H1 (cell line): Measurements from ENCODE around the gene FOXK1. TPM values are rescaled to one million over a fixed set of nuclear protein-coding genes. Genes with fewer than 3 reads are reported as not detected.

Source experiments
- CTCF ChIA-PET: fragments of 300-600 bp; sonication (Branson Sonifier 250); formaldehyde crosslinking; loops from one replicate; lab custom pipeline; 2021; ENCODE audit not compliant: partially characterized antibody; lab: Charles Lee
- POLR2A ChIA-PET: fragments of 300-600 bp; sonication (Branson Sonifier 250); formaldehyde crosslinking; loops from one replicate; lab custom pipeline; 2021; ENCODE audit warnings: inconsistent platforms; ENCODE audit not compliant: partially characterized antibody; lab: Charles Lee
- DNase-seq, 2 experiments: peaks; one replicate each; pipeline versions ENCODE4 v3.0.0 to v3.0.0-alpha.2; 2010 to 2022; ENCODE audit warnings: low spot score in 2 of 2, low read depth in 1 of 2, mixed read lengths in 1 of 2
- FAIRE-seq: peaks from 2 replicates; lab custom pipeline; 2011; peaks lifted over from hg19 to GRCh38; lab: Jason Lieb, UNC
- H2AFZ ChIP-seq: 2 replicates; pipeline ENCODE4 v1.8.1; 2012; ENCODE audit warnings: low read length, inconsistent platforms
- H2AK5ac ChIP-seq: 2 replicates; pipeline ENCODE4 v1.6.1; 2013; ENCODE audit warnings: low read depth, low read length
- H2BK120ac ChIP-seq: replicated peaks from 2 replicates; pipeline ENCODE3; 2013; ENCODE audit warnings: low read depth, low read length, inconsistent platforms
- H2BK12ac ChIP-seq: 2 replicates; pipeline ENCODE4 v1.6.1; 2013; ENCODE audit warnings: low read depth, low read length
- H2BK15ac ChIP-seq: 2 replicates; pipeline ENCODE4 v1.6.1; 2013; ENCODE audit warnings: low read length
- H2BK20ac ChIP-seq: 2 replicates; pipeline ENCODE4 v1.6.1; 2013; ENCODE audit warnings: low read length
- H2BK5ac ChIP-seq: 2 replicates; pipeline ENCODE4 v1.6.1; 2013; ENCODE audit warnings: low read depth, low read length
- H3K14ac ChIP-seq: 2 replicates; pipeline ENCODE4 v1.6.1; 2013; ENCODE audit warnings: inconsistent platforms; ENCODE audit not compliant: insufficient read length
- H3K18ac ChIP-seq: 2 replicates; pipeline ENCODE4 v1.6.1; 2013; ENCODE audit warnings: low read length; ENCODE audit errors: extremely low read depth
- H3K23ac ChIP-seq: 2 replicates; pipeline ENCODE4 v1.6.1; 2013; ENCODE audit warnings: inconsistent platforms; ENCODE audit not compliant: insufficient read length
- H3K23me2 ChIP-seq: 2 replicates; pipeline ENCODE4 v1.6.1; 2013; ENCODE audit warnings: low read depth, low read length
- H3K27ac ChIP-seq: 2 replicates; pipeline ENCODE4 v1.6.1; 2011; ENCODE audit warnings: low read depth, low read length, inconsistent platforms
- H3K27me3 ChIP-seq, 4 experiments: replicated peaks in 1 of 4; 1 replicate in 1 of 4; 2 replicates in 3 of 4; pipeline versions ENCODE4 v1.6.1 to v1.8.1; 2011 to 2013; ENCODE audit warnings: low read length in 3 of 4, mild to moderate bottlenecking in 3 of 4, inconsistent platforms in 2 of 4, mixed read lengths in 2 of 4, moderate library complexity in 1 of 4; ENCODE audit not compliant: control insufficient read depth in 3 of 4, insufficient read depth in 3 of 4; ENCODE audit errors: extremely low read depth in 1 of 4
- H3K36me3 ChIP-seq, 4 experiments: 2 replicates each; pipeline versions ENCODE4 v1.6.1 to v1.8.1; 2011 to 2013; ENCODE audit warnings: mild to moderate bottlenecking in 4 of 4, low read length in 3 of 4, moderate library complexity in 2 of 4, control low read depth in 1 of 4, inconsistent platforms in 1 of 4; ENCODE audit not compliant: insufficient read depth in 4 of 4, control insufficient read depth in 2 of 4
- H3K4ac ChIP-seq: replicated peaks from 2 replicates; pipeline ENCODE3; 2013; ENCODE audit warnings: low read length, low read depth, mixed read lengths, inconsistent platforms; ENCODE audit not compliant: insufficient read length
- H3K4me1 ChIP-seq, 4 experiments: replicated peaks in 1 of 4; 1 replicate in 1 of 4; 2 replicates in 3 of 4; pipeline versions ENCODE4 v1.6.1 to v1.8.1; 2011 to 2013; ENCODE audit warnings: low read length in 3 of 4, inconsistent platforms in 2 of 4, mixed read lengths in 1 of 4; ENCODE audit not compliant: insufficient read depth in 4 of 4, control insufficient read depth in 3 of 4
- H3K4me2 ChIP-seq, 2 experiments: 2 replicates each; pipeline versions ENCODE4 v1.6.1 to v1.8.1; 2011 to 2013; ENCODE audit warnings: low read depth in 2 of 2, low read length in 2 of 2, control low read depth in 1 of 2, inconsistent platforms in 1 of 2, mild to moderate bottlenecking in 1 of 2; ENCODE audit not compliant: insufficient read depth in 1 of 2
- H3K4me3 ChIP-seq, 4 experiments: fragments of 200-600, 300-600 bp in 1 of 4; sonication (generic), shearing (Covaris generic), sonication (Bioruptor Twin) in 1 of 4; 2 replicates each; pipeline versions ENCODE4 v1.5.1 to v1.8.1; 2011 to 2016; ENCODE audit warnings: low read length in 4 of 4, low read depth in 3 of 4, control low read depth in 2 of 4, inconsistent platforms in 2 of 4, mild to moderate bottlenecking in 2 of 4, mixed read lengths in 1 of 4, moderate library complexity in 1 of 4; ENCODE audit not compliant: insufficient read depth in 2 of 4; ENCODE audit errors: extremely low read depth in 1 of 4
- H3K56ac ChIP-seq: replicated peaks from 2 replicates; pipeline ENCODE3; 2013; ENCODE audit warnings: low read depth, mild to moderate bottlenecking, mixed read lengths, low read length, inconsistent platforms; ENCODE audit not compliant: insufficient read length
- H3K79me1 ChIP-seq: 2 replicates; pipeline ENCODE4 v1.6.1; 2013; ENCODE audit warnings: low read depth, low read length, control low read depth
- H3K79me2 ChIP-seq, 2 experiments: 2 replicates each; pipeline versions ENCODE4 v1.6.1 to v1.8.1; 2012 to 2013; ENCODE audit warnings: low read length in 2 of 2, mild to moderate bottlenecking in 2 of 2, inconsistent platforms in 1 of 2; ENCODE audit not compliant: insufficient read depth in 2 of 2, control insufficient read depth in 1 of 2
- H3K9ac ChIP-seq, 4 experiments: replicated peaks in 1 of 4; 1 replicate in 1 of 4; 2 replicates in 3 of 4; pipeline versions ENCODE4 v1.6.1 to v1.8.1; 2011 to 2013; ENCODE audit warnings: low read depth in 3 of 4, low read length in 3 of 4, control low read depth in 2 of 4, mild to moderate bottlenecking in 2 of 4, moderate library complexity in 2 of 4, inconsistent platforms in 1 of 4; ENCODE audit errors: extremely low read depth in 1 of 4
- H3K9me3 ChIP-seq, 2 experiments: 2 replicates each; pipeline versions ENCODE4 v1.6.1 to v1.8.1; 2012 to 2013; ENCODE audit warnings: mild to moderate bottlenecking in 2 of 2, moderate library complexity in 2 of 2, control low read depth in 1 of 2, inconsistent platforms in 1 of 2, low read depth in 1 of 2, low read length in 1 of 2, mixed read lengths in 1 of 2; ENCODE audit not compliant: insufficient read depth in 2 of 2
- H4K20me1 ChIP-seq, 2 experiments: replicated peaks in 1 of 2; 2 replicates each; pipeline versions ENCODE3 to v1.8.1; 2011 to 2013; ENCODE audit warnings: inconsistent platforms in 2 of 2, low read length in 2 of 2, mild to moderate bottlenecking in 1 of 2; ENCODE audit not compliant: insufficient read depth in 2 of 2, control insufficient read depth in 1 of 2
- H4K5ac ChIP-seq: 2 replicates; pipeline ENCODE4 v1.6.1; 2013; ENCODE audit warnings: low read length, low read depth, mixed read lengths, inconsistent platforms; ENCODE audit not compliant: insufficient read length
- H4K8ac ChIP-seq: 2 replicates; pipeline ENCODE4 v1.8.0; 2013; ENCODE audit warnings: mild to moderate bottlenecking, moderate library complexity, low read length, inconsistent platforms; ENCODE audit not compliant: insufficient read depth; ENCODE audit errors: extremely low read depth
- H4K91ac ChIP-seq: replicated peaks from 2 replicates; pipeline ENCODE3; 2013; ENCODE audit warnings: low read length, mixed read lengths, inconsistent platforms; ENCODE audit not compliant: insufficient read length
- ATF2 ChIP-seq: IDR thresholded peaks from 2 replicates; pipeline ENCODE4 v1.6.1; 2012; ENCODE audit warnings: low read length, inconsistent platforms
- SAP30 ChIP-seq: fragments of 300-600 bp; sonication (generic); IDR thresholded peaks from 2 replicates; pipeline ENCODE4 v1.7.1; 2012; ENCODE audit warnings: low read length, moderate library complexity, mild to moderate bottlenecking, inconsistent platforms; ENCODE audit not compliant: insufficient read depth, insufficient replicate concordance
- WGBS, 2 experiments: shearing (Covaris generic) in 1 of 2; methylation state at CpG; one replicate each; pipeline versions ENCODE4 v1.1.6 to v1.1.7; 2013 to 2015; ENCODE audit warnings: low lambda C conversion rate in 2 of 2, mixed read lengths in 2 of 2, inconsistent platforms in 1 of 2, low coverage in 1 of 2, missing lambda C conversion rate in 1 of 2; ENCODE audit not compliant: insufficient replicate concordance in 2 of 2, insufficient coverage in 1 of 2, insufficient read length in 1 of 2; ENCODE audit errors: extremely low coverage in 1 of 2, missing lambda C conversion rate in 1 of 2; 5-methylcytosine and 5-hydroxymethylcytosine counted together
- polyA plus RNA-seq, 7 experiments: library from polyadenylated mRNA; depleted of rRNA in 3 of 7; stranded (reverse) in 5 of 7; unstranded in 2 of 7; fragments of >200 nt in 5 of 7; fragments of 200-250 nt in 2 of 7; gene quantifications; 1 replicate in 5 of 7; 2 replicates in 1 of 7; 4 replicates in 1 of 7; pipeline versions ENCODE4 v1.2.1 to v1.2.3, GENCODE V29; 2011 to 2013; ENCODE audit warnings: missing spikeins in 2 of 7, mixed read lengths in 2 of 7
- total RNA-seq: library from RNA; stranded (reverse); fragmentation: NEBNext Ultra II Directional; extraction: Animal tissue kit (Norgen Biotek cat#: 25700); gene quantifications from 2 replicates; pipeline ENCODE4 v1.2.1, GENCODE V29; 2021

The FOXK1 gene
- total and polyA plus RNA-seq, 2 of the 8 experiments (the other 6 are each of a cell fraction or from before 2014, with no cell fraction given) = 2.0 to 8.5 TPM

- H2BK15ac ChIP-seq = no peak overlapping the region
- H2BK5ac ChIP-seq = no peak overlapping the region
- no peak overlapping the region for H3K14ac ChIP-seq
- H3K23me2 ChIP-seq = no peaks in the 10 kb centered on the region; the same call in 1 of the 2 replicates
- peaks cover 0 to 2% of the 10 kb centered on the region in 2 experiments; a peak in 1 of 4 replicates for H3K79me2 ChIP-seq
- no peak overlapping the region for H2BK12ac ChIP-seq
- no peaks in the 10 kb centered on the region for H3K36me3 ChIP-seq
- 91% methylated on average over 15 of the region's 15 CpGs; no CpG with 5 or more reads in 1 of the 2 experiments for WGBS, 2 experiments
- H2BK120ac ChIP-seq = no peak overlapping the region
- H3K4me3 ChIP-seq = no peak overlapping the region
- H2AK5ac ChIP-seq = no peak overlapping the region
- H4K91ac ChIP-seq = no peak overlapping the region
- peaks cover 10% of the 10 kb centered on the region for H3K79me1 ChIP-seq
- H3K27me3 ChIP-seq = peaks cover 24 to 47% (median 40%) of the 10 kb centered on the region in 4 experiments
- FAIRE-seq = no peak
- H4K5ac ChIP-seq = no peak overlapping the region
- H4K8ac ChIP-seq = no peak overlapping the region
- H3K4ac ChIP-seq = no peak overlapping the region
- peaks cover 0 to under 1% (median 0%) of the 10 kb centered on the region in 4 experiments; a peak in 1 of 7 replicates for H3K4me1 ChIP-seq
- no peak overlapping the region for H3K9ac ChIP-seq
- DNase-seq = no peak
- H3K18ac ChIP-seq = no peak overlapping the region
- H3K27ac ChIP-seq = no peak overlapping the region
- peaks cover 0 to 12% of the 10 kb centered on the region in 2 experiments; a peak in 2 of 4 replicates for H3K9me3 ChIP-seq
- no peak overlapping the region for H3K23ac ChIP-seq
- CTCF ChIA-PET = interaction anchor here (1.3 to 2.2 kb wide), 2 partner anchors 11 to 22 kb away, joined by 3 to 6 read pairs; no protein-coding TSS in a partner anchor
- peaks cover 34 to 49% of the 10 kb centered on the region in 2 experiments for H4K20me1 ChIP-seq
- POLR2A ChIA-PET = no interaction called here
- no peak overlapping the region for H3K56ac ChIP-seq
- H2AFZ ChIP-seq = no peak overlapping the region
- no peak overlapping the region for H2BK20ac ChIP-seq
- H3K4me2 ChIP-seq = no peak overlapping the region
- no peak for TF ChIP-seq ATF2
- no peak for TF ChIP-seq SAP30
These were observed 32.1 kb downstream of the FOXK1 start for GRCh38 chr7:4714161-4714700.
